Astrocyte (in vitro differentiated cells and primary cell): ENCODE data around the gene EEF2K.

Experiments
- CTCF ChIP-seq: IDR thresholded peaks from 2 replicates; pipeline ENCODE4 v1.5.1; 2011; ENCODE audit warnings: low read depth, mild to moderate bottlenecking, inconsistent platforms, low read length, moderate library complexity; ENCODE audit not compliant: insufficient read depth
- EZH2 ChIP-seq: IDR thresholded peaks from 2 replicates; pipeline ENCODE4 v1.6.1; 2012; ENCODE audit warnings: mild to moderate bottlenecking, low read length, inconsistent platforms; ENCODE audit not compliant: insufficient read depth

- TF ChIP-seq CTCF: no peak
- no peak for TF ChIP-seq EZH2
Observed at GRCh38 chr16:22190081-22190775, 15.8 kb upstream of the EEF2K start.
